ENCODE data around the gene CDCA3.
"Not testable (repeated sequence)": the region's sequence is repeated elsewhere in the genome, so short reads cannot be mapped to it uniquely, and the experiment has no call there.

Gene CDCA3

DNA sequence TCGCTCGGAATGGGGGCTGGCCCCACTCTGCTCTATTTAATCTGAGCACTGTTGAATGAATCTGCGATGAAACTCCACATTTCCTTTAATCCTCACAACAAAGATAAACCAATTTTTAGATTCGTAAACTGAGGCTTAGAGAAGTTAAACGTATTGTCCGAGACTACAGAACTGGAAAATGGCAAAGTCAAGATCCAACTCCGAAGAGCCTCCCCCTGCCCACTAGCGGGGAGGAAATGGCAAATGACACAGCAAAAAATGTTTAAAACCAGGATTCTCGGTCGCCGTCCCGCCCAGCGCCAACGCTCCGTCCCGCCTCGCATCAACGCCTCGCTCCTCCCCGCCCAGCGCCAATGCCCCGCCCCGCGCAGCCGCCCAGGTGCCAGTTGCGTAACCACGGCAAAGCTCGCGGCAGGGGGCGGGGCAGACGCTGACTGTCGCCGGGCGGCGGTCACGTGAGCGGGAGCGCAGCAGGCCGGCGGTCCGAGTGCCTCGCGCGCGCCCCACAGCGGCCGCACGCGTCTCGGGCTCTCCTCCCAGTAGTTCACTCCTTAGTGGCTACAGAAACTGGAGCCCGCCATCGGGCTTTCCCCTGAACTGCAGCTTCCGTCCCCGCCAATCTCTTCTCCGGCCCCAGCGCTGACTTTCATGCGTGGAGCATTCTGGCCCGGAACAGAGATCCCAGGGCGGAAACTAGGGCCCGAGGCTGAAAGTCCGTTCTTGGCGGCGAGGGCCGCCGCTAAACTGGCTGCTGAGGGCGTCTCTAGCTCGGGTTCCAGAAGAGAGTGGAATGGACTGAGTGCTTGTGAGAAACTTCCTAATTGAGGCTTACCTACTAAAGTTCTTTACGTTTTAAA lies 39.9 kb upstream of the CDCA3 start:
- peak overlapping the region; percentile 62 for H3K4me3 ChIP-seq (ENCODE audit: low read depth, low read length)
- peak; percentile 83 for DNase-seq (ENCODE audit: low read depth)
- TF ChIP-seq, protein P1, sequence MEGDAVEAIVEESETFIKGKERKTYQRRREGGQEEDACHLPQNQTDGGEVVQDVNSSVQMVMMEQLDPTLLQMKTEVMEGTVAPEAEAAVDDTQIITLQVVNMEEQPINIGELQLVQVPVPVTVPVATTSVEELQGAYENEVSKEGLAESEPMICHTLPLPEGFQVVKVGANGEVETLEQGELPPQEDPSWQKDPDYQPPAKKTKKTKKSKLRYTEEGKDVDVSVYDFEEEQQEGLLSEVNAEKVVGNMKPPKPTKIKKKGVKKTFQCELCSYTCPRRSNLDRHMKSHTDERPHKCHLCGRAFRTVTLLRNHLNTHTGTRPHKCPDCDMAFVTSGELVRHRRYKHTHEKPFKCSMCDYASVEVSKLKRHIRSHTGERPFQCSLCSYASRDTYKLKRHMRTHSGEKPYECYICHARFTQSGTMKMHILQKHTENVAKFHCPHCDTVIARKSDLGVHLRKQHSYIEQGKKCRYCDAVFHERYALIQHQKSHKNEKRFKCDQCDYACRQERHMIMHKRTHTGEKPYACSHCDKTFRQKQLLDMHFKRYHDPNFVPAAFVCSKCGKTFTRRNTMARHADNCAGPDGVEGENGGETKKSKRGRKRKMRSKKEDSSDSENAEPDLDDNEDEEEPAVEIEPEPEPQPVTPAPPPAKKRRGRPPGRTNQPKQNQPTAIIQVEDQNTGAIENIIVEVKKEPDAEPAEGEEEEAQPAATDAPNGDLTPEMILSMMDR (IDR thresholded peaks at IDR 0.05; ENCODE audit: low read depth, low read length, missing control alignments) = peak; percentile 77

DNA sequence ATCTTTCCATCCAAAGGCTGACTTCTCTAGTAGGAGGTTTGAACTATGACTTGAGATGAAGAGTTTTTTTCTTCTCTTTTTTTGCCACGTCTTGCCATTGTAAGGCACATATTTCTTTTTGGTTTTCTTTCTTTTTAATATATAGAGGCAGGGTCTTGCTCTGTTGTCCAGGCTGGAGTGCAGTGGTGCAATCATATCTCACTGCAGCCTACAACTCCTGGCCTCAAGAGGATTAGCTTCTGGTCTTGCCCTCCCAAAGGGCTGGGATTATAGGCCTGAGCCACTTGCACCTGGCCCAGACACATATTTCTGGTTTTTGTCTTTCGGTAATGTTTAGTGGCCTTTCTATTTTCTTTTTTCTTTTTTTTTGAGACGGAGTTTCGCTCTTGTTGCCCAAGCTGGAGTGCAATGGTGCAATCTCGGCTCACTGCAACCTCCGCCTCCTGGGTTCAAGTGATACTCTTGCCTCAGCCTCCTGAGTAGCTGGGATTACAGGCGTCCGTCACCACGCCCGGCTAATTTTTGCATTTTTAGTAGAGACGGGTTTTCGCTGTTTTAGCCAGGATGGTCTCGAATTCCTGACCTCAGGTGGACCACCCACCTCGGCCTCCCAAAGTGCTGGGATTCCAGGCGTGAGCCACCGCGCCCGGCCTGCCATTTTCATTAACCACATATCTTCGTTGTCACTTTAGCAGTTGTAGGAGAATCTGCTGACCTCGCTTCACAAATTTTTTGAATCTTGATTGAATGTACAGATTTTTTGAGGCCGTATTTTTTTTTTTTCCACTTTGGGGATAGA lies 38.9 kb upstream of the CDCA3 start:
- not testable (repeated sequence) for H3K4me3 ChIP-seq (ENCODE audit: low read depth, low read length); DNase-seq (ENCODE audit: low read depth)

DNA sequence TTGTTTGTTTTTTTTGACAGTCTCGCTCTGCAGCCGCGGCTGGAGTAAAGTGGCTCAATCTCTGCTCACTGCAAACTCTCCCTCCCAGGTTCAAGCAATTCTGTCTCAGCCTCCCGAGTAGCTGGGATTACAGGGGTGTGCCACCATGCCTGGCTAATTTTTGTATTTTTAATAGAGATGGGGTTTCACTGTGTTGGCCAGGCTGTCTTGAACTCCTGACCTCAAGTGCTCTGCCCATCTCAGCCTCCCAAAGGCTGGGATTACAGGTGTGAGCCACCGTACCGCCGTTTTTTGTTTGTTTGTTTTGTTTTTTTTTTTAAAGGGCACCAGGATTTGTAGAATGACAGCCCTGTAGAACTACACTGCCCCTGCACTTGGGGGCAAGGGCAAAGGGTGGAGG lies 37.7 kb upstream of the CDCA3 start:
- H3K4me3 ChIP-seq (ENCODE audit: low read depth, low read length); DNase-seq (ENCODE audit: low read depth): not testable (repeated sequence)

DNA sequence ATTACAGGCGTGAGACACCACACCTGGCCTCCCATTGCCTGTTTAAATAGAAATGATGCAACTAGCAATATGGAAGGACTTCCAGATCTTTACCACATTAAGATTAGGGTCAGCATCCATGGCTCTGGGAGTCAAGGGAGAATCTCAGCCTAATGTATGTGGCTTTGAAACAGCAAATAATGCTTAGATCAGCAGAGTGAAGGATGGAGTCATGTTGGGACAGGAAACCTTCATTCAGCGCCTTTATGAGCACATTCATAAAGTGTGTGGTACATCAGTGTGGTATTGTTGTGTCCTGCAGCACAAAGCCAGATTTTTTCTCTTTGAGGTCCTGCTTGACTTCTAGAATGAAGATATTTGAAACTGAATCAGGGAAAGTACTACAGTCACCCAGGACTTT lies 37.3 kb upstream of the CDCA3 start:
- TF ChIP-seq, protein P1 (IDR thresholded peaks at IDR 0.05; ENCODE audit: low read depth, low read length, missing control alignments) = no peak
- no peak overlapping the region for H3K4me3 ChIP-seq (ENCODE audit: low read depth, low read length)
- no peak for DNase-seq (ENCODE audit: low read depth)

DNA sequence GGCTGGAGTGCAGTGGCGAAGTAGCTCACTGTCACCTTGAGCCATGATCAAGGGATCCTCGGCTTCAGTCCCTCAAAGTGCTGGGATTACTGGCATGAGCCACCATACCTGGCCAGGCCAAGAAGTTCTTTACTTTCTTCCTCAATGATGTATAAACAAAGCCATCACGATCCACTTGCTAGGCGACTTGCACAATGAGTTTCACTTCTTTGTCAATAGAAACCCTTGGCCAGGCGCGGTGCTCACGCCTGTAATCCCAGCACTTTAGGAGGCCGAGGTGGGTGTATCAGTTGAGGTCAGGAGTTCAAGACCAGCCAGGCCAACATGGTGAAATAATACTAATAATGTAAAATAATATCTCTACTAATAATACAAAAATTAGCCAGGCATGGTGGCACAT lies 36.4 kb upstream of the CDCA3 start:
- DNase-seq (ENCODE audit: low read depth) = no peak
- TF ChIP-seq, protein P1 (IDR thresholded peaks at IDR 0.05; ENCODE audit: low read depth, low read length, missing control alignments) = no peak
- no peak overlapping the region for H3K4me3 ChIP-seq (ENCODE audit: low read depth, low read length)

DNA sequence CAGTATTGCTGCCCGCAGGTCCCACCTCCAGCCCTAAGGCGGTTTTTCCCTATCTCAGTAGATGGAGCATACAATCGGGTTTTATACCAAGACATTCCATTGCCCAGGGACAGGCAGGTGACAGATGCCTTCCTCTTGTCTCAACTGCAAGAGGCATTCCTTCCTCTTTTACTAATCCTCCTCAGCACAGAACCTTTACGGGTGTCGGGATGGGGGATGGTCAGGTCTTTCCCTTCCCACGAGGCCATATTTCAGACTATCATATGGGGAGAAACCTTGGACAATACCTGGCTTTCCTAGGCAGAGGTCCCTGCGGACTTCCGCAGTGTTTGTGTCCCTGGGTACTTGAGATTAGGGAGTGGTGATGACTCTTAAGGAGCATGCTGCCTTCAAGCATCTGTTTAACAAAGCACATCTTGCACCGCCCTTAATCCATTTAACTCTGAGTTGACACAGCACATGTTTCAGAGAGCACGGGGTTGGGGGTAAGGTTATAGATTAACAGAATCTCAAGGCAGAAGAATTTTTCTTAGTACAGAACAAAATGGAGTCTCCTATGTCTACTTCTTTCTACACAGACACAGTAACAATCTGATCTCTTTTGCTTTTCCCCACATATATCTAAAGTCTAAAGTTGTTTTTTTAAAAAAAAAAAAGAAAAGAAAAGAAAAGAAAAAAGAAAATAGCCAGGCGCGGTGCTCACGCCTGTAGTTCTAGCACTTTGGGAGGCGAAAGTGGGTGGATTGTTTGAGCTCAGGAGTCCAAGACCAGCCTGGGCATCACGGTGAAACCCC lies 35.3 kb upstream of the CDCA3 start:
- not testable (repeated sequence) for DNase-seq (ENCODE audit: low read depth); H3K4me3 ChIP-seq (ENCODE audit: low read depth, low read length)

DNA sequence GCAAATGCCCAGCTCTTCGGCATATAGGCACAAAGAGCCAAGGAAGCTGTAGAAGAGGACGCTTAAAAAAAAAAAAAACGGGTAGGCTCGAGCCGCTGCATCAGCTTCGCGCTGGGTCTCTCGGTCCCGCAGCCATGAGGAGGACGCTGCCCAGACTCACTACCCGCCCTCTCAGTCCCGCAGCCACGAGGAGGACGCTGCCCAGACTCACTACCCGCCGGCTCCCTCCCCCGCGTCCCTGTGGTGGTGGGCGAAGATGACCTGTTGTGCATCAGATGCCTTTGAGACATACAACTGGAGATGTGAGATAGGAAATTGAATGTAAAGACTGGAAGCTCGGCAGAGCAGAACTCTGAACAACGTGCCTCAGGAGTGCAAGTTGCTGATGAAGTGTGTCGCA lies 33.5 kb upstream of the CDCA3 start:
- TF ChIP-seq, protein P1 (IDR thresholded peaks at IDR 0.05; ENCODE audit: low read depth, low read length, missing control alignments) = no peak
- H3K4me3 ChIP-seq (ENCODE audit: low read depth, low read length) = no peak overlapping the region
- DNase-seq (ENCODE audit: low read depth) = no peak

DNA sequence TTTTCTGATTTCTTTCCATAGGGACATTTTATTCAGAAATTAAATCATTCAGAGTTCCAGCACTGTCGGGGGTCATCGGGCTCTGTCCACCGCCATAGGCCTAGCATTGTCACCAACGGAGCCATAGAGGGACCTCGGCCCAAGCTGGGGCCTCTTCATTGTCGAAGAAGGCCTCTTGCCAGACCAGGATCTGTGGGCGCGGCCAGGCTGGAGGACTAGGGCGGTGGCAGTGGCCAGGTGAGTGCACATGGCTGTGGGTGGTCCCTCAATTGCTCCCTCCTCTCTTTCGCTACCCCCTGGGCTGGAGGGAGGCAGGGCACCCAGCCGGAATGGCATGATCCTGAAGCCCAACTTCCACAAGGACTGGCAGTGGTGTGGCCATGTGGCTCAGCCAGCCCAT lies 32.6 kb upstream of the CDCA3 start:
- TF ChIP-seq, protein P1 (IDR thresholded peaks at IDR 0.05; ENCODE audit: low read depth, low read length, missing control alignments) = no peak

More for the DNA sequence above, 32.6 kb upstream of the CDCA3 start:
- DNase-seq (ENCODE audit: low read depth) = no peak
- no peak overlapping the region for H3K4me3 ChIP-seq (ENCODE audit: low read depth, low read length)

Data from GM12864 (cell line).